Activated CD4-positive, alpha-beta T cell treated with anti-CD3 and anti-CD28 coated beads for 36 hours (primary cell): Measurements from ENCODE around the gene MYBPHL. TPM values are rescaled to one million over a fixed set of nuclear protein-coding genes. Genes with fewer than 3 reads are reported as not detected.

Source experiments
- ATAC-seq: fragments of 200-7000 bp; cut with Tn5 transposase; one replicate; pipeline ENCODE4 v1.10.0; 2021; ENCODE audit warnings: mild to moderate bottlenecking, moderate library complexity
- CTCF ChIA-PET: fragments of 350-600 bp; sonication (Branson Sonifier 250); formaldehyde crosslinking; loops from one replicate; lab custom pipeline; 2021; ENCODE audit warnings: antibody characterized with exemption; lab: Charles Lee
- POLR2A ChIA-PET: fragments of 350-600 bp; sonication (Branson Sonifier 250); formaldehyde crosslinking; loops from one replicate; lab custom pipeline; 2021; ENCODE audit warnings: antibody characterized with exemption, inconsistent platforms; lab: Charles Lee
- DNase-seq: peaks from one replicate; pipeline ENCODE4 v3.0.0-alpha.2; 2020
- H3K27ac Mint-ChIP-seq: one replicate; pipeline ENCODE4 v1.8.0; 2021; ENCODE audit warnings: mixed read lengths
- H3K27me3 Mint-ChIP-seq: one replicate; pipeline ENCODE4 v1.8.0; 2021; ENCODE audit warnings: mixed read lengths
- H3K36me3 Mint-ChIP-seq: one replicate; pipeline ENCODE4 v1.8.0; 2021; ENCODE audit warnings: low read depth, mixed read lengths
- H3K4me1 Mint-ChIP-seq: one replicate; pipeline ENCODE4 v1.8.0; 2021; ENCODE audit warnings: mixed read lengths
- H3K4me3 Mint-ChIP-seq: one replicate; pipeline ENCODE4 v1.8.0; 2021; ENCODE audit warnings: mild to moderate bottlenecking, moderate library complexity, mixed read lengths
- H3K9me3 Mint-ChIP-seq: one replicate; pipeline ENCODE4 v1.8.0; 2021; ENCODE audit warnings: low read depth, mixed read lengths
- intact Hi-C, 2 experiments: fragments of 100-400 bp; cut with DNase I in 1 of 2; cut with micrococcal nuclease in 1 of 2; formaldehyde crosslinking; loops; one replicate each; pipeline versions ENCODE4 v1.14.2 to v1.15.1; 2022 to 2024; cut with DNase I, micrococcal nuclease
- total RNA-seq, 2 experiments: library from RNA; stranded (reverse); gene quantifications; one replicate each; pipeline ENCODE4 v1.2.3, GENCODE V29; 2021

Gene MYBPHL
- total RNA-seq, 2 experiments from 2014 or later: not detected

- H3K9me3 Mint-ChIP-seq: no peaks in the 10 kb centered on the region
- H3K27me3 Mint-ChIP-seq: no peaks in the 10 kb centered on the region
- peak overlapping the region; percentile 89 for H3K27ac Mint-ChIP-seq
- DNase-seq (peak; percentile 92), ATAC-seq (peak; percentile 98)
- ChIA-PET POLR2A (no interaction called here), CTCF (interaction anchor here (0.8 to 7.2 kb wide), 13 partner anchors 10 to 269 kb away, joined by 3 to 76 read pairs (median 4); partner anchors contain the start of genes SARS1 and SORT1)
- no peak overlapping the region for H3K4me3 Mint-ChIP-seq
- H3K4me1 Mint-ChIP-seq: no peaks in the 10 kb centered on the region
- intact Hi-C loops: loop anchor here (1.0 to 5.0 kb wide), 6 partner anchors 20 to 269 kb away; partner anchors contain the start of gene PSRC1 (in 1 of the 2)
- H3K36me3 Mint-ChIP-seq: peaks cover 2% of the 10 kb centered on the region
These were observed 43.0 kb downstream of the MYBPHL start for GRCh38 chr1:109263597-109264378.

- H3K4me3 Mint-ChIP-seq: no peak overlapping the region
- peak overlapping the region; percentile 89 for H3K27ac Mint-ChIP-seq
- H3K36me3 Mint-ChIP-seq: peaks cover 2% of the 10 kb centered on the region
- H3K4me1 Mint-ChIP-seq: no peaks in the 10 kb centered on the region
- ChIA-PET CTCF (interaction anchor here (0.7 to 7.2 kb wide), 8 partner anchors 14 to 247 kb away, joined by 3 to 76 read pairs (median 4); partner anchors contain the start of genes SARS1 and SORT1), POLR2A (no interaction called here)
- peak; percentile 56 for ATAC-seq
- DNase-seq: no peak
- intact Hi-C loops: loop anchor here (1.0 to 5.0 kb wide), 6 partner anchors 20 to 270 kb away; partner anchors contain the start of gene PSRC1 (in 1 of the 2)
- H3K9me3 Mint-ChIP-seq: no peaks in the 10 kb centered on the region
- no peaks in the 10 kb centered on the region for H3K27me3 Mint-ChIP-seq
These were observed 43.6 kb downstream of the MYBPHL start for GRCh38 chr1:109263234-109263596.

GRCh38 chr1:109262231-109263055 is 44.4 kb downstream of the MYBPHL start:
- Mint-ChIP-seq H3K9me3 (no peaks in the 10 kb centered on the region), H3K4me3 (no peak overlapping the region), H3K27me3 (no peaks in the 10 kb centered on the region), H3K27ac (no peak overlapping the region), H3K36me3 (peaks cover 2% of the 10 kb centered on the region), H3K4me1 (no peaks in the 10 kb centered on the region)
- no peak for ATAC-seq
- no peak for DNase-seq
- intact Hi-C loops: loop anchor here (1.0 to 5.0 kb wide), 6 partner anchors 21 to 270 kb away; partner anchors contain the start of gene PSRC1 (in 1 of the 2)
- ChIA-PET POLR2A (no interaction called here), CTCF (interaction anchor here (0.7 to 7.2 kb wide), 5 partner anchors 15 to 143 kb away, joined by 3 to 76 read pairs (median 3); partner anchors contain the start of genes SARS1 and SORT1)

GRCh38 chr1:109261578-109261977 is 45.2 kb downstream of the MYBPHL start:
- no peak overlapping the region for H3K4me3 Mint-ChIP-seq
- H3K27me3 Mint-ChIP-seq: no peaks in the 10 kb centered on the region
- intact Hi-C loops: loop anchor here in 1 of 2 experiments (5.0 kb wide), 1 partner anchor 59 kb away; no protein-coding TSS in a partner anchor
- no peaks in the 10 kb centered on the region for H3K9me3 Mint-ChIP-seq
- CTCF ChIA-PET: interaction anchor here (0.8 to 7.2 kb wide), 4 partner anchors 68 to 271 kb away, joined by 3 to 76 read pairs (median 3); partner anchors contain the start of gene SORT1
- no peak for ATAC-seq
- no peak for DNase-seq
- peaks cover 2% of the 10 kb centered on the region for H3K36me3 Mint-ChIP-seq
- H3K4me1 Mint-ChIP-seq: no peaks in the 10 kb centered on the region
- no peak overlapping the region for H3K27ac Mint-ChIP-seq
- POLR2A ChIA-PET: no interaction called here

GRCh38 chr1:109261006-109261405 is 45.8 kb downstream of the MYBPHL start:
- intact Hi-C loops: loop anchor here in 1 of 2 experiments (5.0 kb wide), 1 partner anchor 59 kb away; no protein-coding TSS in a partner anchor
- ATAC-seq (no peak), DNase-seq (no peak)
- CTCF ChIA-PET: interaction anchor here (0.6 to 7.2 kb wide), 6 partner anchors 22 to 272 kb away, joined by 3 to 76 read pairs (median 3); partner anchors contain the start of gene SORT1
- Mint-ChIP-seq H3K9me3 (no peaks in the 10 kb centered on the region), H3K27ac (no peak overlapping the region), H3K4me1 (no peaks in the 10 kb centered on the region), H3K4me3 (no peak overlapping the region), H3K27me3 (no peaks in the 10 kb centered on the region), H3K36me3 (peaks cover 2% of the 10 kb centered on the region)
- POLR2A ChIA-PET: no interaction called here

- CTCF ChIA-PET: interaction anchor here (0.6 to 7.2 kb wide), 5 partner anchors 22 to 273 kb away, joined by 3 to 76 read pairs (median 4); partner anchors contain the start of genes PSRC1 and SORT1
- peaks cover 2% of the 10 kb centered on the region for H3K36me3 Mint-ChIP-seq
- H3K4me3 Mint-ChIP-seq: no peak overlapping the region
- no peaks in the 10 kb centered on the region for H3K27me3 Mint-ChIP-seq
- POLR2A ChIA-PET: no interaction called here
- ATAC-seq (no peak), DNase-seq (no peak)
- intact Hi-C loops: loop anchor here in 1 of 2 experiments (5.0 kb wide), 1 partner anchor 58 kb away; no protein-coding TSS in a partner anchor
- no peaks in the 10 kb centered on the region for H3K9me3 Mint-ChIP-seq
- no peak overlapping the region for H3K27ac Mint-ChIP-seq
- H3K4me1 Mint-ChIP-seq: no peaks in the 10 kb centered on the region
These were observed 46.9 kb downstream of the MYBPHL start for GRCh38 chr1:109259674-109260557.

GRCh38 chr1:109258481-109259466 is 48.0 kb downstream of the MYBPHL start:
- H3K9me3 Mint-ChIP-seq: no peaks in the 10 kb centered on the region

GRCh38 chr1:109257682-109258421 is 49.0 kb downstream of the MYBPHL start:
- intact Hi-C loops: no loop called here
- no peaks in the 10 kb centered on the region for H3K9me3 Mint-ChIP-seq
- H3K27ac Mint-ChIP-seq: no peak overlapping the region
- POLR2A ChIA-PET: interaction anchor here (0.6 kb wide), 1 partner anchor 18 kb away, joined by 3 read pairs; no protein-coding TSS in a partner anchor
- no peaks in the 10 kb centered on the region for H3K27me3 Mint-ChIP-seq
- no peaks in the 10 kb centered on the region for H3K4me1 Mint-ChIP-seq
- ATAC-seq (peak; percentile 19), DNase-seq (no peak)
- no peak overlapping the region for H3K4me3 Mint-ChIP-seq
- CTCF ChIA-PET: interaction anchor here (0.8 kb wide), 1 partner anchor 141 kb away, joined by 3 read pairs; no protein-coding TSS in a partner anchor
- H3K36me3 Mint-ChIP-seq: no peaks in the 10 kb centered on the region

More at GRCh38 chr1:109258481-109259466, 48.0 kb downstream of the MYBPHL start:
- POLR2A ChIA-PET: no interaction called here
- Mint-ChIP-seq H3K4me1 (no peaks in the 10 kb centered on the region), H3K27ac (no peak overlapping the region), H3K4me3 (no peak overlapping the region), H3K36me3 (peaks cover 2% of the 10 kb centered on the region), H3K27me3 (no peaks in the 10 kb centered on the region)
- DNase-seq: no peak
- intact Hi-C loops: no loop called here
- no peak for ATAC-seq
- CTCF ChIA-PET: interaction anchor here (1.1 kb wide), 2 partner anchors 21 to 24 kb away, joined by 3 to 4 read pairs; partner anchors contain the start of gene PSRC1
